Left colon (tissue), 2 donors: Measurements from ENCODE around the gene SESTD1. TPM values are rescaled to one million over a fixed set of nuclear protein-coding genes. Genes with fewer than 3 reads are reported as not detected.
"Not testable (repeated sequence)": the region's sequence is repeated elsewhere in the genome, so short reads cannot be mapped to it uniquely, and the experiment has no call there.

Experiments
- ATAC-seq: fragments of 200-7000 bp; cut with Tn5 transposase; one replicate; pipeline ENCODE4 v1.9.1; 2020; ENCODE audit warnings: mild to moderate bottlenecking, moderate library complexity
- DNase-seq, 2 donors: peaks; one replicate each; pipeline ENCODE4 v3.0.0-alpha.2; 2020
- intact Hi-C, 2 donors: fragments of 100-400 bp; cut with DNase I in 1 of 2; cut with micrococcal nuclease in 1 of 2; formaldehyde crosslinking; loops; one replicate each; pipeline versions ENCODE4 v1.11.2 to v1.14.0; 2022; cut with DNase I, micrococcal nuclease
- total RNA-seq, 2 donors: library from RNA; stranded (reverse); fragmentation: NEBNext Ultra II Directional; extraction: Animal tissue kit (Norgen Biotek cat#: 25700); gene quantifications; one replicate each; pipeline ENCODE4 v1.2.1, GENCODE V29; 2021
- donor health status: DM: no; HTN: no; CAD: no.
- donor health status: DM: yes; HTN: yes; CAD: no.

SESTD1 gene
- total RNA-seq, 2 donors from 2014 or later = 35.9 to 47.5 TPM

DNA sequence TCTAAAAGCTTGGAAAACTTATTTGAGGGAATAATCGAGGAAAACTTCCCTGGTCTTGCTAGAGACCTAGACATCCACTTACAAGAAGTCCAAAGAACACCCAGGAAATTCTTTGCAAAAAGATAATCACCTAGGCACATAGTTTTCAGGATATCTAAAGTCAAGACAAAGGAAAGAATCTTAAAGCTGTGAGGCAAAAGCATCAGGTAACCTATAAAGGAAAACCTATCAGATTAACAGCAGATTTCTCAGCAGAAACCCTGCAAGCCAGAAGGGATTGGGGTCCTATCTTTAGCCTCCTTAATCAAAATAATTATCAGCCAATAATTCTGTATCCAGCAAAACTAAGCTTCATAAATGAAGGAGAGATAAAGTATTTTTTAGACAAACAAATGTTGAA, 56.4 kb downstream of the SESTD1 start:
- ATAC-seq, intact Hi-C loops: not testable (repeated sequence)

GRCh38 chr2:179207047-179207446, 57.6 kb downstream of the SESTD1 start:
- ATAC-seq (no peak), DNase-seq (peak in 1 of 2 donors; percentile 7)
- intact Hi-C loops = no loop called here

More for the DNA sequence above, 56.4 kb downstream of the SESTD1 start:
- DNase-seq = not testable (repeated sequence)

DNA sequence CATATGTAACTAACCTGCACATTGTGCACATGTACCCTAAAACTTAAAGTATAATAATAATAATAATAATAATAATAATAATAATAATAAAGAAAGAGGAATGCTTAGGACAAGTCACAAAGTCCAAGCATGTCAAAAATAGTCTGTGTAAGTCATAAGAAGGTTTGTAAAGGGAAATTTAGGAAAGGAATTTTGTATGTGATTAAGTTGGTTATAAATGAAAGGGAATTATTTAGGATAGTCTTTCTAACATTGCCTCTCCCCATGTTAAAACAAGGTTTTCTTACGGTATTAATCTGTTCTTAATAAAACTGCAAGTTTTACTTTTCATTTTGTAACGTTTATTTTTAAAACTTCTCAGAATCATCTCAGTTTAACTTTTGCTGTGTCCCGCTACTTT, 62.8 kb downstream of the SESTD1 start:
- intact Hi-C loops = no loop called here
- ATAC-seq (no peak), DNase-seq (no peak)

- intact Hi-C loops, ATAC-seq, DNase-seq: not testable (repeated sequence)
Measured at GRCh38 chr2:179195926-179196590, 68.6 kb downstream of the SESTD1 start.

DNA sequence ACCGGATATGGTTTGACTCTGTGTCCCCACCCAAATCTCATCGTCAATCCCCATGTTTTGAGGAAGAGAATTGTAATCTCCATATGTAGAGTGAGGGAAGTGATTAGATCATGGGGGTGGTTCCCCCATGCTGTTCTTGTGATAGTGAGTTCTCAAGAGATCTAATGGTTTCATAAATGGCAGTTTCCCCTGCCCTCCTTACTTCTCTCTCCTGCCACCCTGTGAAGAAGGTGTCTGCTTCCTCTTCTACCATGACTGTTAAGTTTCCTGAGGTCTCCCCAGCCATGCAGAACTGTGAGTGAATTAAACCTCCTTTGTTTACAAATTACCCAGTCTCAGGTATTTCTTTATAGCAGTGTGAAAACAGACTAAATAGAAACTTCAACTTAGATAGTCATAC, 69.5 kb downstream of the SESTD1 start:
- intact Hi-C loops = no loop called here
- DNase-seq = no peak
- ATAC-seq = no peak

DNA sequence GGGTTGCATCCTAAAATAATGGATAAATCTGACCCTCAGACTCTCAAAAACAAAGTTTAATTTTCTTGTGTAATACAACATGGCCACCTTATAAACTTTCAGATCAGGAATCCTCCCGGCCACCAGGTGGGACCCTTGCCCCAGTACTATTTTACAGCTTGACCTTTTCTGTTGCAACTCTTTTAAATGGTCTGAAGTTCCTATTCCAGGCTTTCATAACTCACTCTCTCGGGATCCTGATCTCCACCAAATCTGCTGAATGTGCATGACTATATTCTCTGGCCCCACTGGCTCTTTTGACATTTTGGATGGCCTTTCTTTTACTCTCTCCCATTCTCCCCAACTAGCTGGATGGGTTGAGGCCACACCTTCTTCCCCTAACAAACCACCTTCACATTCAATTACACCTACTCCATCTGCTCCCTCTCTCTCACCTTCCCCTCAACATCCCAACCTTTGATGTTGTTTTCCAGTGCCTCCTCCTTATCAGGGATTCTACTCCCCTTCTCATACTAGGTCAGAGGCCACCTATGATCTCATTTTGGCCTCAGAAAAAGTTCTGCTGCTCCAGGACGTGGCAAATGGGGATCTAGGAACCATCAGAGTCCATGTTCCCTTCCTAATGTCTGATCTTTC, 70.8 kb downstream of the SESTD1 start:
- ATAC-seq (no peak), DNase-seq (no peak)
- intact Hi-C loops = no loop called here

DNA sequence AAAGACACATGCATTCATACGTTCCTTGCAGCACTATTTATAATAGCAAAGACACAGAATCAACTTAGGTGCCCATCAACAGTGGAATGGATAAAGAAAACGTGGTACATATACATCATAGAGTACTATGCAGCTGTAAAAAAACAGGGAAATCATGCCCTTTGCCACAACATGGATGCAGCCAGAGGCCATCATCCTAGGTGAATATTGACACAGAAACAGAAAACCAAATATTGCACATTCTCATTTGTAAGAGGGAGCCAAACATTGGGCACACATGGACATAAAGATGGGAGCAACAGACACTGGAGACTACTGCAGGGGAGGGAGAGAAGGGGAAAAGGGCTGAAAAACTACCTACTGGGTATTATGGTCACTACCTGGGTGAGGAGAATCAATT, 73.5 kb downstream of the SESTD1 start:
- intact Hi-C loops = no loop called here
- ATAC-seq (no peak), DNase-seq (no peak)

GRCh38 chr2:179186126-179186525, 78.5 kb downstream of the SESTD1 start:
- no peak for DNase-seq
- no peak for ATAC-seq
- intact Hi-C loops = no loop called here

DNA sequence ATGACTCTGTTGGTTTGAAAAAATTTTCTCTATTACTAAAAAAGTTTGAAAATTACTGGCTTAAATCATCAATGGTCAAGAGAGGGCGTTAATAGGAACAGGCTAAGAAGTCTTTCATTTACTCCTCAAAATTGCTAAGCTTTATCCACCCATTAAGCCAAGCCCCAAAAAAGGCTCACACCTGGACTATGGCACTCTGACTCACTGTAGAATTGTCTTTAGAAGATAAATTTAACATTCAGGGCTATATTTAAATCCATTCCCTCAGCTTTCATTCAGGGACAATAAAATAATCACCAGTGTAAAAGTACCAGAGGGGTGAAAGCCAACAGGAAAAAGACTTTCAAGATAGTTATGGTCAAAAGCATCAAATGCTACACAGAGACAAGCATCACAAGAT, 80.0 kb downstream of the SESTD1 start:
- DNase-seq (no peak), ATAC-seq (peak; percentile 52)
- intact Hi-C loops = no loop called here

DNA sequence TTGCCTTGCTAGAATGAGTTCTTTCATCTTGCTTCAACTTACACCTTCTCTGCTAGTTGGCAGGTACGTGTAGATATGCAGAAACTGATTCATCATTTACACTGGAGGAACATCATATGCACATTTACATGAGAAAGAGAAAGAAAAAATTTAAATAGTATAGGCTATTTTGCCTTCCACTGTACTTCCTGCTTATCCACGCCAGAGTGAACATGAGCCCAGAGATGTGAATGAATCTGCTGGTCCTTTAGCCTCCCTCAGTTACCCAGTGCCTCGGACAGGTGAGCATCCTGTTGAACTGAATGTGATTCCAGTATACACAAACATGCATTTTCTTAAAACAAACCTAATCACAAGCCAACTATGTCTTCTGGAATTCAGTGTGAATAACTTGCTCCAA, 83.6 kb downstream of the SESTD1 start:
- no peak for DNase-seq
- no peak for ATAC-seq
- intact Hi-C loops = no loop called here

DNA sequence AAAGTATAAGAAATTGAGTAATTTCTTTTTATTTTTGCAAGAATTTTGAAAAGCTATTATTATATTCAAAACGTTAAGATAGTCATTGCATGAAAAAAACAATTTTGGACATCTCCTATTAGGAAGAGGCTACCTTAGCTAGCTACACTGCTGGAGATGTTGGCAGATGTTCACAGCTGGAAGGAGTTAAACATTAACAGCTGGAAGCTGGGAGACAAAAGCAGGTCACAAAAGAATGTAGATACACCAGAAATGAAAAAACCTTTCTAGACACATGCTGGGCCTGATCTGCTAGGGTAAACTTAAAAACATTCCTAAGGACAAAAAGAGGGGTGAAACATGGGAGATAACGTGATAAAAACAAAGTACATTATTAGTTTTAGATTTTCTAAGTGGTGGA, 84.4 kb downstream of the SESTD1 start:
- ATAC-seq = no peak
- no peak for DNase-seq
- intact Hi-C loops = no loop called here

DNA sequence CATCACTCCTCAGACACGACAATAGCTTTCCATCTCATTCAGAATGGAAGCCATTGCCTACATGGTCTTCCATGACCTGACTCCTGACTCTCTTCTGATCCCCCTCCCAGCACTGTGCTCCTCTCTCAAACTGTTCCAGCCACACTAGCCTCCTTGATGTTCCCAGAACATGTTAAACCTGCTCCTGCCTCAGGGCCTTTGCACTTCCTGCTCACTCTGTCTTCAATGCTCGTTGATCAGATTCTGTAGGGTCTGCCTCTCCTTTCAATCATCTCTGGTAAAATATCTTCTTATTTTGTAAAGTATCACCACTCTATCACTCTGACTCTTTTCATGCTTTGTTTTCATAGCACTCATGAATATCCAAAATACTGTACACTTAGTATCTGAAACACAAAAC, 84.9 kb downstream of the SESTD1 start:
- DNase-seq (no peak), ATAC-seq (no peak)
- intact Hi-C loops = no loop called here

DNA sequence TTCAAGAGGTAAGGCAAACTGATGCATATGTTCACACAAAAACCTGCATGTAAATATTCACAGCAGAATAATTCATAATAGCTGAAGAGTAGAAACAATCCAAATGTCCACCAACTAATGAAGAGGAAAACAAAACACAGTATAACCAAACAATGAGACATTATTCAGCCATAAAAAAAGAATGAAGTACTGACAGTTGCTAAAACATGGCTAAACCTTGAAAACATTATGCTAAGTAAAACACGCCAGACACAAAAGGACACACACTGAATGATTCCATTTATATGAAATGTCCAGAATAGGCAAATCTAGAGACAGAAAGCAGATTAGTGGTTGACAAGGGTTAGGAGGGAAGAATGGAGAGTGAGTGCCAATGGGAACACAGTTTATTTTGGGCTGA, 86.9 kb downstream of the SESTD1 start:
- intact Hi-C loops = no loop called here
- DNase-seq (no peak), ATAC-seq (no peak)

- no peak for ATAC-seq
Measured at GRCh38 chr2:179174240-179174639, 90.4 kb downstream of the SESTD1 start.

GRCh38 chr2:179172894-179173293, 91.7 kb downstream of the SESTD1 start:
- intact Hi-C loops = no loop called here
- ATAC-seq (no peak), DNase-seq (no peak)

More at GRCh38 chr2:179174240-179174639, 90.4 kb downstream of the SESTD1 start:
- intact Hi-C loops = no loop called here
- DNase-seq = no peak

DNA sequence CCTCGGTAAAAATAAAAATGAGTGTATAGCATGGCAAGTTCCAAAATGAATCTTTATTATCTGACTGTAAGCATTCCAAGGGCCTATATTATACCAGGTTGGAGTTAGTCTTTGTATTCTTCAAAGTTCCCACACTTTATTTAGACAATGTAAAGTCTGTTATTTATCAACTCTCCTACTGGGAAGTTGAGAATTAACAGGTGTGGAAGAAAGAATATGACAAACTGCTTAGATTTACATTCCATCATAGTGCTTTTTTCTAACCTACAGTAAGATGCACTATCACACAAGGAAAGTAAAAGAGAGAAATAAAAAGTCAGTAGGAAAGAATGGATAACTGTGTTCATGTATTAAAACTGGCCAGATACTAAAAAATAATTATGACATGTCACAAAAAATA, 93.3 kb downstream of the SESTD1 start:
- intact Hi-C loops = no loop called here
- DNase-seq (no peak), ATAC-seq (no peak)

DNA sequence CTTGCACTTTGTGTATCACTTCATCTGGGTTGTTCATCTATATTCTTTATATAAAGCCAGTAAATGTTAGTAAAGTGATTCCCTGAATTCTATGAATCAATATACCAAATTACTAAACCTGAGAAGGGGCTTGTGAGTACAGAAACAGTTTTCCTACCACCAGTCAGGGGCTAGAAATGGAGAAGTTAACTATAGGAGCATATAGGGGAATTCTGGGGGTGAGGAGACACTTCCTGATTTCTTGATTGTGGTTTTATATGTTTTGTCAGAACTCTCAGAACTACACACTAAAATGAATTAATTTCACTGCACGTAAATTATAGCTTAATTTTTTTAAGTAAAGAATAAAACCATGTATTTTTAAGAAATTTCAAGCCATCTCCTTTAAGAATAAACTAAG, 93.7 kb downstream of the SESTD1 start:
- ATAC-seq = no peak
- intact Hi-C loops = no loop called here
- no peak for DNase-seq

DNA sequence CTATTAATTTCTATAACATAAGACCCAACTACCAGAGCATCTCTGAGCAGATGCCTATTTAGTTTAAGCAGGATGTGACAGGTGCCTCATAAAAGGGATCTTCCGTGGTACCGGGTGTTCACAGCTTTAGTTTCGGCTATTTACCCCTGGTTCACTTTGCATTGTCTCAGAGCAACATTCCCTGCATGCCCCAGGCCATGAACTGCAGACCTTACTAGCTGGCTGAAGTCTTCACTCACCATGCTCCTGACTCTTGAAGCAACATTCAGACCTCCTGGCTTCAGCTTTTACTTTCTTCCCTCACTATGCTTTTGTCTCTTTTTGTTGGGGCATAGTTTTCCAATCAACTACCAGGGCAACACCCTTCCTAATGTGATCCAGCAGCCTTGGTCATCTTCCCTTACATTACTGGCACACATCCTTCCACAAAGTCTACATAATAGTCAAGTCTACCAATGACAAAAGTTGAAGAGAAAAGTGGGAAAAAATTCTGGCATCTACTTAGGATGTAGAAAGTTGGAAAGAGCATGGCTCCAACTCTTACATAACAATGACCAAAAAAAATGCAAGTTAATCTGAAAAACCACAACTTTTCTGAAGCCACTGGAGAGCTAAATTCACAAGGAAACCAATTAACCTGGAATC, 99.2 kb downstream of the SESTD1 start:
- ATAC-seq = no peak
- intact Hi-C loops = no loop called here
- no peak for DNase-seq

DNA sequence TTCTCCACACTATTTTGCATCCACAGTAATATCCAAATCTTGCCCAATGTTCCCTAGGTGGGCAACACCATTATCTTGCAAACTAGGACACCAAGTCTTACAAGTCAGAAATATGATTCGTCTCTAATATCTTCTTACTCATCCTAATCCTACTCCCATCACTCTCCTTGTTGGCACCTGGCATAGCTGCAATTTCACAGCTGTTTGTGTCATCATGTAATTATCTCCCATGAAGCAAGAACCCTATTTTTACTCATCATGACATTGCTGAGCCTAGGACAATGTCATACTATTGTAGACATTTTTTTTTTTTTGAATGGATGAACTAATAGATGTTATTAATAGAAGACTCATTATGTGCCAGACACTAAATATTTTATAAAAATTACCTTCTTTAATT, 123.4 kb downstream of the SESTD1 start:
- no peak for ATAC-seq
- intact Hi-C loops = no loop called here
- DNase-seq = no peak

GRCh38 chr2:179140571-179140970, 124.1 kb downstream of the SESTD1 start:
- no peak for DNase-seq
- intact Hi-C loops = no loop called here
- no peak for ATAC-seq
